GM23248 (cell line): ENCODE results near the gene MAMDC4. TPM values are rescaled to one million over a fixed set of nuclear protein-coding genes. Genes with fewer than 3 reads are reported as not detected.

ENCODE experiments used
- DNase-seq: peaks from one replicate; pipeline ENCODE4 v3.0.0-alpha.2; 2015
- H2AFZ ChIP-seq: fragments of 200-600 bp; sonication (generic); 2 replicates; pipeline ENCODE4 v1.6.1; 2016; ENCODE audit warnings: antibody characterized with exemption
- H3F3A ChIP-seq: fragments of 200-600 bp; sonication (generic); 2 replicates; pipeline ENCODE4 v1.6.1; 2016; ENCODE audit warnings: mild to moderate bottlenecking, antibody characterized with exemption, mixed run types; ENCODE audit not compliant: insufficient read depth
- H3K27ac ChIP-seq: fragments of 200-600 bp; sonication (generic); 2 replicates; pipeline ENCODE4 v1.5.1; 2016; ENCODE audit warnings: mild to moderate bottlenecking
- H3K27me3 ChIP-seq: fragments of 200-600 bp; sonication (generic); replicated peaks from 2 replicates; pipeline ENCODE4 v1.6.1; 2016; ENCODE audit warnings: mild to moderate bottlenecking; ENCODE audit not compliant: insufficient read depth
- H3K36me3 ChIP-seq: fragments of 200-600 bp; sonication (generic); 2 replicates; pipeline ENCODE4 v1.6.1; 2016; ENCODE audit warnings: low read depth, mild to moderate bottlenecking
- H3K4me1 ChIP-seq: fragments of 200-600 bp; sonication (generic); 2 replicates; pipeline ENCODE4 v1.6.1; 2016; ENCODE audit warnings: mild to moderate bottlenecking; ENCODE audit not compliant: insufficient read depth
- H3K4me2 ChIP-seq: fragments of 200-600 bp; sonication (generic); one replicate; pipeline ENCODE4 v1.6.1; 2016; ENCODE audit warnings: mild to moderate bottlenecking; ENCODE audit not compliant: unreplicated experiment
- H3K4me3 ChIP-seq: fragments of 200-600 bp; sonication (generic); 2 replicates; pipeline ENCODE4 v1.5.1; 2016; ENCODE audit warnings: mild to moderate bottlenecking
- H3K79me2 ChIP-seq: fragments of 200-600 bp; sonication (generic); 2 replicates; pipeline ENCODE4 v1.6.1; 2016; ENCODE audit warnings: mild to moderate bottlenecking; ENCODE audit not compliant: insufficient read depth
- H3K9ac ChIP-seq: fragments of 200-600 bp; sonication (generic); 2 replicates; pipeline ENCODE4 v1.6.1; 2016; ENCODE audit warnings: mild to moderate bottlenecking
- H3K9me2 ChIP-seq: fragments of 200-600 bp; sonication (generic); 2 replicates; pipeline ENCODE4 v1.6.1; 2016; ENCODE audit warnings: mixed run types, mild to moderate bottlenecking, moderate library complexity; ENCODE audit not compliant: insufficient read depth
- H3K9me3 ChIP-seq: fragments of 200-600 bp; sonication (generic); one replicate; pipeline ENCODE4 v1.6.1; 2017; ENCODE audit warnings: low read depth
- H4K20me1 ChIP-seq: fragments of 200-600 bp; sonication (generic); 2 replicates; pipeline ENCODE4 v1.6.0; 2016; ENCODE audit not compliant: insufficient read depth
- EZH2 ChIP-seq: fragments of 200-600 bp; sonication (generic); IDR thresholded peaks from 2 replicates; pipeline ENCODE4 v1.6.1; 2018; ENCODE audit warnings: antibody characterized with exemption, mild to moderate bottlenecking; ENCODE audit not compliant: insufficient read depth, poor library complexity, severe bottlenecking
- EZH2phosphoT487 ChIP-seq: fragments of 200-600 bp; sonication (generic); IDR thresholded peaks from 2 replicates; pipeline ENCODE4 v1.6.1; 2018; ENCODE audit warnings: antibody characterized with exemption, moderate library complexity, mild to moderate bottlenecking, low read depth; ENCODE audit not compliant: insufficient read depth
- WGBS, 2 experiments: methylation state at CpG; one replicate each; pipeline ENCODE4 v1.1.6; 2015 to 2017; ENCODE audit warnings: low lambda C conversion rate in 2 of 2, low coverage in 1 of 2; ENCODE audit errors: missing lambda C conversion rate in 2 of 2; 5-methylcytosine and 5-hydroxymethylcytosine counted together
- in situ Hi-C: fragments of 300-500 bp; cut with MboI; formaldehyde crosslinking; loops from 2 replicates; pipeline ENCODE4 v1.15.0; 2020
- polyA plus RNA-seq: library from polyadenylated mRNA; unstranded; fragments of >200 nt; fragmentation: Nextera tagmentation; extraction: Ambion mirVana; gene quantifications from 2 replicates; pipeline ENCODE4 v1.2.1, GENCODE V29; 2016
- total RNA-seq: library from RNA; depleted of rRNA; stranded (reverse); fragments of >200 nt; shearing (Covaris generic); gene quantifications from 2 replicates; pipeline ENCODE4 v1.2.3, GENCODE V29; 2014

Gene MAMDC4
- total and polyA plus RNA-seq, 2 experiments from 2014 or later, result 0.35 to 2.3 TPM

- in situ Hi-C loops, result no loop called here
- no peak overlapping the region for H2AFZ ChIP-seq
Observed at GRCh38 chr9:136846376-136847087, 5.6 kb upstream of the MAMDC4 start.

GRCh38 chr9:136847088-136847825 is 4.9 kb upstream of the MAMDC4 start:
- Histone ChIP-seq H3K27ac (no peak overlapping the region), H2AFZ (no peak overlapping the region), H3K9ac (peak overlapping the region; percentile 83)

More at GRCh38 chr9:136846376-136847087, 5.6 kb upstream of the MAMDC4 start:
- Histone ChIP-seq H3K27me3 (0 out of 2 replicates have a peak, but pooled peaks cover 3% of the 10 kb centered on the region), H3K27ac (no peak overlapping the region), H3K4me3 (peak overlapping the region; percentile 41), H3F3A (no peaks in the 10 kb centered on the region), H3K4me2 (no peak overlapping the region), H4K20me1 (no peaks in the 10 kb centered on the region), H3K4me1 (peaks cover 2% of the 10 kb centered on the region), H3K9me3 (no peaks in the 10 kb centered on the region), H3K36me3 (no peaks in the 10 kb centered on the region), H3K79me2 (peaks cover 7% of the 10 kb centered on the region; the same call in 1 of the 2 replicates), H3K9me2 (no peaks in the 10 kb centered on the region), H3K9ac (no peak overlapping the region)
- peak; percentile 9 for TF ChIP-seq EZH2
- TF ChIP-seq EZH2phosphoT487, result no peak
- peak; percentile 35 for DNase-seq
- 3 to 5% methylated on average over 60 to 77 of the region's 98 CpGs for WGBS, 2 experiments

GRCh38 chr9:136847826-136848392 is 4.2 kb upstream of the MAMDC4 start:
- Histone ChIP-seq H3K9ac (peak overlapping the region; percentile 83), H3K9me2 (no peaks in the 10 kb centered on the region), H3F3A (no peaks in the 10 kb centered on the region), H3K79me2 (peaks cover 7% of the 10 kb centered on the region; the same call in 1 of the 2 replicates), H3K27ac (peak overlapping the region; percentile 82), H3K4me3 (peak overlapping the region; percentile 84), H3K4me1 (no peaks in the 10 kb centered on the region), H4K20me1 (no peaks in the 10 kb centered on the region), H3K4me2 (peak overlapping the region; percentile 86), H3K36me3 (no peaks in the 10 kb centered on the region), H3K9me3 (no peaks in the 10 kb centered on the region), H2AFZ (0 out of 2 replicates have a peak overlapping the region, but pooled peaks have one; percentile 29), H3K27me3 (0 out of 2 replicates have a peak, but pooled peaks cover 3% of the 10 kb centered on the region)
- DNase-seq, result peak; percentile 92
- 1 to 2% methylated on average over 37 to 48 of the region's 48 CpGs for WGBS, 2 experiments
- TF ChIP-seq EZH2phosphoT487 (no peak), EZH2 (no peak)
- in situ Hi-C loops, result no loop called here

More at GRCh38 chr9:136847088-136847825, 4.9 kb upstream of the MAMDC4 start:
- H4K20me1 ChIP-seq, result no peaks in the 10 kb centered on the region
- no peaks in the 10 kb centered on the region for H3F3A ChIP-seq
- H3K4me2 ChIP-seq, result peak overlapping the region; percentile 86
- 0 out of 2 replicates have a peak, but pooled peaks cover 3% of the 10 kb centered on the region for H3K27me3 ChIP-seq
- H3K9me2 ChIP-seq, result no peaks in the 10 kb centered on the region
- no peaks in the 10 kb centered on the region for H3K4me1 ChIP-seq
- TF ChIP-seq EZH2phosphoT487, result no peak
- TF ChIP-seq EZH2, result no peak
- H3K4me3 ChIP-seq, result peak overlapping the region; percentile 84
- no peaks in the 10 kb centered on the region for H3K9me3 ChIP-seq
- H3K36me3 ChIP-seq, result no peaks in the 10 kb centered on the region
- peak; percentile 66 for DNase-seq
- WGBS, 2 experiments, result 1 to 6% methylated on average over 51 to 56 of the region's 75 CpGs
- H3K79me2 ChIP-seq, result peaks cover 7% of the 10 kb centered on the region; the same call in 1 of the 2 replicates
- in situ Hi-C loops, result no loop called here

- 1 to 2% methylated on average over 29 to 52 of the region's 53 CpGs for WGBS, 2 experiments
Observed at GRCh38 chr9:136848393-136849037, 3.6 kb upstream of the MAMDC4 start.

More at GRCh38 chr9:136848393-136849037, 3.6 kb upstream of the MAMDC4 start:
- peak overlapping the region; percentile 82 for H3K27ac ChIP-seq
- peak overlapping the region; percentile 84 for H3K4me3 ChIP-seq
- no peaks in the 10 kb centered on the region for H3K4me1 ChIP-seq
- no peaks in the 10 kb centered on the region for H3K9me2 ChIP-seq
- peak overlapping the region; percentile 86 for H3K4me2 ChIP-seq
- 0 out of 2 replicates have a peak, but pooled peaks cover 3% of the 10 kb centered on the region for H3K27me3 ChIP-seq
- H3K9ac ChIP-seq, result peak overlapping the region; percentile 83
- no peaks in the 10 kb centered on the region for H4K20me1 ChIP-seq
- H3F3A ChIP-seq, result no peaks in the 10 kb centered on the region
- TF ChIP-seq EZH2 (no peak), EZH2phosphoT487 (no peak)
- H3K36me3 ChIP-seq, result no peaks in the 10 kb centered on the region
- 0 out of 2 replicates have a peak overlapping the region, but pooled peaks have one; percentile 29 for H2AFZ ChIP-seq
- peaks cover 7% of the 10 kb centered on the region; the same call in 1 of the 2 replicates for H3K79me2 ChIP-seq
- in situ Hi-C loops, result no loop called here
- DNase-seq, result peak; percentile 70
- H3K9me3 ChIP-seq, result no peaks in the 10 kb centered on the region
